HG02970 (cell line): ENCODE data around the gene PTPRN2.
"Not testable (repeated sequence)": the region's sequence is repeated elsewhere in the genome, so short reads cannot be mapped to it uniquely, and the experiment has no call there.

ENCODE experiments used
- ATAC-seq: cut with Tn5 transposase; IDR thresholded peaks from one replicate; pipeline ENCODE4 v1.9.1; 2021; ENCODE audit warnings: mild to moderate bottlenecking, moderate library complexity, moderate number of reproducible peaks; ENCODE audit not compliant: unreplicated experiment, low FRiP score

Gene PTPRN2

DNA sequence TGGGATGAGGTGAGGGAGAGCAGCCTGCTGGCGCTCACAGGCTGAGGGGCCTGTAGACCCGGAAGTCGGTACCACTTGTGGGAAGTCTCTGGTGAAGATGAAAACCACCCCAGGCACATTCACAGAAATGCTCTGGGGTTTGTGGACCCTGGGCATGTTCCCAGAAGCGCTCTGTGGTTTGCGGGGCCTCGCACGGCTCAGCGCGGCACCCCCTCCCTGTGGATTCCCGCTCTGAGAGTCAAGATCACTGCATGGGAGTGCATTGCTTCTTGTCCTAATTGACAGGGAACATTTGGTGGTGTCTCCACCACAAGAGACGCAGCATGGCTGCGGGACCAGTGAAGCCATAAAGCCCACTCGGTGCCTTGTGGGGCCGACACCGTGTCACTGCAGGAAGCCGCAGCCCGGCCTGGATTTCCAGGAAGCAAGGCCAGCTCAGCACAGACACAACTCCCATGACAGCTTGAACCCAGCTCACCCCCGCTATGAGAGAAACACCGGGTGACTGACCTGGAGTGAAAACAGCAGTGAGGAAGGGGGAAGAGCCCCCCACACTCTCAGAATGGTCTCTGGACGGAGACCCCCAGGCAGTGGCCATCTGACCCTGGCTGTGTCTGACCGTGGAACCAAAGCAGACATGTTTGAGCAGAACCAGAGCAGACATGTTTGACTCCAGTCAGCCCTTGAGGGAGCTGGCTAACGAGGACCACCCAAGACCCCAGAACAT, 157.2 kb downstream of the PTPRN2 start:
- no peak for ATAC-seq

DNA sequence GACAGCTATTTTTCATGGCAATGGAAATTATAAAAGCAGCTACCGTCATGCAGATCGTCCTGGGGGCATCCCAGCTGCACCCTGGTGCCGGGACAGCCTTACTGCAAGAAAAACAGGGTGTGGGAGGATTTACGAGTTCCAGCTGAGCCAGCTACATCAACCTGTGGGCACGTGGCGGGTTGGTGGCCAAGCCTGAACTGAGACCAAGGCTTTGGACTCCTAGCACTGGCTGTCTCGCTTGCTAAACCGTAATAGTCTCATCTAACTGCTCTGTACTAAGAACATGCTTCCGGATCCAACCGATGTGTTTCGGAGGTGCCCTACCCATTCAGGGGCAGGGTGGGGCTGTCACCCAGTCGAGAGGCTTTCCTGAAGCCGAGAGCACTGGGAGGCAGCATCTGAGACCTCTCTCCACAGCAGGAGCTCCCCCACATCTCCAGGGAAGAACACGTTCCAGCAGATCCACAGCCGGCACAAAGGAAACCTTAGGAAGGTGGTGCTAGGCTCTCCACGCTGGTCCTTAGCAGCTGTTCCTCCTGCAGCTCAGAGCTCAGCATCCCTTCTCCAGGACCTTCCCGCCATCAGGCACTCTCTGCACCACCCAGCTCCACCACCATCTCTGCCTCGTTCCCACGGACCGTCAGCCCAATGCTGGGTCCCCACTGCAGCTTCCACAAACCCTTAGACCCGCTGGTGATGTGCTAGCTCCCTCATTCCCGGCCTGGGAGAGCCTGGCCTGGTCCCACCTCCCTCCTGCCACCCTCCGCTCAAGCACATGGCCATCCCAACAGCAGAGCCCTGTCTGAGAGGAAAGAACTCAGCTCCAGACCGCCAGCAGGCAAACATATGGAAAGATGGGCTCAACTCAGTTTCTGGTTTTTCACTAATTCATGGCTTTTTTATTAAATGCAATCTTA, 158.5 kb downstream of the PTPRN2 start:
- no peak for ATAC-seq

DNA sequence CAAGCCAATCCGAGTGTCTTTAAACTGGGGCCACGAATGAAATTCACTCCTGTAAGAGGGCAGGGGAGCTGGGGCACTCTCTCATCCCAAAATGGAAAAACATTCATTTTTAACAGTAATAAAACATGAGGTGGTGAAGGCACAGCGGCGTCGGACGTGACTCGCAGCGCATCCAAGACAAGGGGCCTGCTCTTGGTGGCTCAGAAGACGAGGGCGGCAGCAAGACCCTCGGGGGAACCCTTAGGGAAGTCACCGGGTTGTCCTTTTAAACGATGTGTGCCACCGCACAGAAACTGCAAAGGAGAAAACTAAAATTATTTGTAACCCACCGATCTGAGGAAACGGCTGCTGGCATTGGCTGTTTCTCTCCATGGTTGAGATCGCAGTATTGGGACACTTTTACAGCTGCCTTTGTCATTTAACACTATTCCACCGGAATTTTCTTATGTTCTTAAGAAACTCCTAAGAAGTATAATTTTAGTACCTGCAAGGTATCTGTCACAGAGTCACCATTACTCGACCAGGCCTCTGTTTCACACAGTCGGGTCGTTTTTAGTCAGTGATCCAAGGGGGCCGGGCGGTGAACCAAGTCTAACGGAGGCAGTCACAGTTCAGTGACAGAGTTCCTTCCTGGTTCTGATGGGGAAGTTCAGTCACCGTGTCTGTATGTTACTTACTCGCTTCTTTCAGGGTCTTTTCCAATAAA, 159.3 kb downstream of the PTPRN2 start:
- ATAC-seq, result no peak

DNA sequence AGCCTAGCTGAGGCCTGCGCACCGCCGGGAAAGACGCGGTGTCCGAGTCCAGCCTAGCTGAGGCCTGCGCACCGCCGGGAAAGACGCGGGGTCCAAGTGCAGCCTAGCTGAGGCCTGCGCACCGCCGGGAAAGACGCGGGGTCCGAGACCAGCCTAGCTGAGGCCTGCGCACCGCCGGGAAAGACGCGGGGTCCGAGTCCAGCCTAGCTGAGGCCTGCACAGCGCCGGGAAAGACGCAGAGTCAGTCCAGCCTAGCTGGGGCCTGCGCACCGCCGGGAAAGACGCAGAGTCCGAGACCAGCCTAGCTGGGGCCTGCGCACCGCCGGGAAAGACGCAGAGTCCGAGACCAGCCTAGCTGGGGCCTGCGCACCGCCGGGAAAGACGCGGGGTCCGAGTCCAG, 161.9 kb downstream of the PTPRN2 start:
- not testable (repeated sequence) for ATAC-seq

DNA sequence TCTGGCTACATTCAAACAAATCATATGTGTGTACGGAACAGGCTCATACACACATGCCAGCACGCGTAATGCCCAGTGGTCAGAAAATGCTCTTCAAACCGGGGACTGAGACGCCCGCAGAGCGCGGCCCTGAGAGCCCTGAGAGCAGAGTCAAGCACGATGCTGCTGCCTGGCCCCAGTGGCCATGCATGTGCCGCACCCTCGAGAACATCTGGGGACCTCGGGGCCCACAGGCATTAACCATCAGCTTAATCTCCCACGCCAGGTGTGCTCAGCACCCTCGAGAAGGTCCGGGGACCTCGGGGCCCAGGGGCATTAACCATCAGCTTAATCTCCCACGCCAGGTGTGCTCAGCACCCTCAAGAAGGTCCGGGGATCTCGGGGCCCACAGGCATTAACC, 163.1 kb downstream of the PTPRN2 start:
- ATAC-seq, result no peak

DNA sequence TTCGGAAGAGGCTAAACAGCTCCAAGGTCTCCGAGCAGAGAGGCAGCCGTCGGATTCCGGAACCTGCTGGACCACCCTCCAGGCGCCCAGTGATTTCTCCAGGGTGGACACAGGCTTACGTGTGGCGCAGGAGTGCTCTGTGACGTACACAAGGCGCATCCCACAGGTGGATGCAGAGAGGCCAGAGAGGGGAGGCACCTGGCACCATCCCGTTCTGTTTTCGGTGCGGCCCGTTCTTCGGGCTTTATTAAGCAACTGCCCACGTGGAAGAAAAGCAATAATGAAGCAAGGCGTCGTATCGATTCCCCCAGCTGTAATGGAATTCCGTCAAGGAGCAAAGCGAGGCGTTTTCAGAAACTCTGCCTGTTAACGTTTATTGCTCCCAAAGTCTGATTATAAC, 163.6 kb downstream of the PTPRN2 start:
- ATAC-seq, result no peak

DNA sequence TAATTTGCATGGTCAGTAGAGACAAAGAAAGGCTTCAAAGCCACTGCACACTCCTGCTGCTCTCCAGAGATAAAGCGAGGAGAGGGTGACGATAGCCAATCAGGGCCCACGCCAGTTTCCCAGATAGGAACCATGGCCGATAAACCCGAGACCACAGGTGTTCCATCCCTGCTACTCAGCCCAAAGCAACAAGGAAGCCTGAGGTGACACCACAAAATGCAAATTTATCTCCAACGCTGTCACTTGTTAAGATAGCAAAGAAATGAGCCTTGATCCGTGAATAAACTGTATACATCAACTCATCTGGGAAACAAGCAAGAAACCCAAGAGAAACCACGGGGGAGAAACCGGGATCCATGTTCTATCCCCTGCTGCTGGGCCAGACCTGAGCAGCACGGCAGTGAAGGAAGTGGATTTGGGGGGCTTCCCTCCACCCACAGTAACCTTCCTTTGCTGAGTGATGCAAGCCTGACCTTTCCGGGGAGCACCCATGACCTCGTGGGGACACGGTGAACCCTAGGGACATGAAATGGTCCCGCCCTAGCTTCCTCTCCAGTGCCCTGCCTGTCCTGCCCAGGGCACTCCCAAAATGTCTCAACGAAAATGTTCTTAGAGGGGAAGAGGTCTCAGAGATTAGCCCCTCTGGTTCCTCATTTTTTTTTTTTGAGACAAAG, 164.6 kb downstream of the PTPRN2 start:
- ATAC-seq, result no peak

DNA sequence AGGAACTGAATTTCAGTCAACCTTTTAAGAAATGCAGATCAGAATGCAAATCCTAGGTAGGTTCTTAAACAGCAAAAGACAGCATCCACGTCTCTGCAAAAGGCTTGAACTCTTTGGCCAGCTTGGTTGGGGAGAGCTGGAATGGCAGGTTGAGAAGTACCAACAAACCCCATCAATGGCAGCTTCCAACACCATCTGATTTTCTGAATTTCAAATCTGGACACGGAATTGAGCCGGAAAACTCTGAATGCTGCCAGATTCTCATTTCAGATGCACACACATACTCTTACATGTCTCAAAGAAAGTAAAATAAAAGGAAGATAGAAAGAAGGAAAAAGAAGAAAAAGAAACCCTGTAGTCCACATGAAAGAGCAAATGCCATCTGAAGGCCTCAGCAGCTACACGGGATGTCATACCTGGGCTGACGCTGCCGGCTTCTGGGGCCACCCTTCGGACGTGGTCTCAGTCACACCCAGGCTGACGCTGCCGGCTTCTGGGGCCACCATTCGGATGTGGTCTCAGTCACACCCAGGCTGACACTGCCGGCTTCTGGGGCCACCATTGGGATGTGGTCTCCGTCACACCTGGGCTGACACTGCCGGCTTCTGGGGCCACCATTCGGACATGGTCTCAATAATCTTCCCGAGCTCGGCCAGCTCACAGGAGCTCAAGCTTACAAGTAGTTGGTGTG, 165.3 kb downstream of the PTPRN2 start:
- no peak for ATAC-seq

DNA sequence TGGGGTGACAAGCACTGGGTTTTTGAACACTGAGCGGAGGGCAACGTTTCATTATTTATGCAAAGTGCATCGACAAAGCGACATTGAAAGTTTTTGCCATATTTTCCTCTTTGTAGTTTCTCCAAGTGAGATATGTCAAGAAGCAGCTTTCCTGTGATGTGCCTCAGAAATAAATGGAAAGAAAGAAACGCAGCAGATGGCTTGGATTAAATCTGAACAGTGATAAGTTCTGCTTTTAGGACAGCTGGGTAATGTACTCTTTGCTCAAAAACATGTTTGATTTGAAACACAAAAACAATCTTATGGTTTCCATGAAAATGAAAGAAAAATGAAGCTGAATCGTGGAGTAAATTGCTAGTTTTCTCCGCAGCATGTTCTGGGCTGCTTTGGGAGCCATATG, 166.3 kb downstream of the PTPRN2 start:
- ATAC-seq, result no peak

DNA sequence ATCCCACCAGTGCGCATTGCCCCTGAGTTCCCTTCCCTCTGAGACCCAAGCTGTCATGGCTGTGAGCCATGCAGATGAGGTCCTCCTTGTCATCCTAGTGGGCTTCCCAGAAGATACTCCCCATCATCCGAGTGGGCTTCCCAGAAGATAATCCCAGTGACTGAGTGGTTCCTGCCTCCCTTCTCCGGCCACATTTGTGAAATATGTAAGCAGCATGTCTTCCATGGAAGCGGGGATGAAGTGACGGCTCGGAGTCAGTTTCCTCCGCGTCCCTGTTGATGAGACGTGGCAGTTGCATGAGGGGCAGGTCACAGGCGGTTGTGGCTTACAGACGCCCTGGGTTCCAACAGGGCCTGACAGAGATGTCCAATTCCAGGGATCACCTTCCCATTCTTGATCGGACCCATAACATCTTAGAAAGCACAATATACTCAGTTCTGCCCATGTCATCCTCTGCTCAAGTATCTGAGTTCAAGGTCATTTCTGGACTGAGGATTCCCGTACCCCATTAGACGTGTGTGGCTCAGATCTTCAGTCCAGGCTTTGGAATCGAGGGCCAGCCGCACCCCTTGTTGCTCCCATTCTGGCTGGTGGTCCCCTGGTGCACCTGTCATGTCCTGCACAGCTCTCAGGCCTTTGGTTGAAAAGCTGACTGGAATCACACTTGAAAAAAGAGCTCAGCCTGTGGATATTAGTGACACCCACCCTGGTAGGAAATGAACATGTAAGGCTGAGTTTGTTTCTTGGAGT, 166.9 kb downstream of the PTPRN2 start:
- ATAC-seq, result no peak

DNA sequence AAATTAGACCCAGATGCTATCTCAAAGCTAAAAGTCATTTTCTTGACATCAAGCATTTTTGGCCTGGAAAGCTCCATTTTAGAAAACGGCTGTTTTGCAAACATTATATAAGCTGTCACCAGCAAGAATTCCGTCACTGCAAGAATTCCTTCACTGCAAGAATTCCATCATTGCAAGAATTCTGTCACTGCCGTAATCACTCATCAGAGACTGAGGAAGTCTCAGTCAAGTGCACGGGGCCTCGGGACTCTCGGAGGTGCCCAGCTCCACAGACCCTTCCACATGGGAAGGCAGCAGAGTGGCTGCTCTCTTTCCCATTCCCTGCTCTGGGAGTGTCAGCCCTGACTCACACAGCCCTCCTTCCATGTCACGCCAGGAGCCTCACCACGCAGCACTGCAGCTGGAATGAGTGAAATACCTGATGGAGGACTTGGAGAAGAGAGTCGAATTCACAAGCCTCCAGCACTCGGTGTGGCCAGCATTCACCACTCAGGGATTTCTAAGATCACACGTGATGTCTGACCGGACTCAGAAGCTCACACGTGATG, 168.3 kb downstream of the PTPRN2 start:
- ATAC-seq, result no peak

DNA sequence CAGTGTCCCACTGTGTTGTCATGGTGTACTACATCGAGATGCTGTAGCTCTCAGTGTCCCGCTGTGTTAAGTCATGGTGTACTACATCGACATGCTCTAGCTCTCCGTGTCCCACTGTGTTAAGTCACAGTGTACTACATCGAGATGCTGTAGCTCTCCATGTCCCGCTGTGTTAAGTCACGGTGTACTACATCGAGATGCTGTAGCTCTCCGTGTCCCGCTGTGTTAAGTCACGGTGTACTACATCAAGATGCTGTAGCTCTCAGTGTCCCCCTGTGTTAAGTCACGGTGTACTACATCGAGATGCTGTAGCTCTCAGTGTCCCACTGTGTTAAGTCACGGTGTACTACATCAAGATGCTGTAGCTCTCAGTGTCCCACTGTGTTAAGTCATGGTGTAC, 169.2 kb downstream of the PTPRN2 start:
- not testable (repeated sequence) for ATAC-seq

DNA sequence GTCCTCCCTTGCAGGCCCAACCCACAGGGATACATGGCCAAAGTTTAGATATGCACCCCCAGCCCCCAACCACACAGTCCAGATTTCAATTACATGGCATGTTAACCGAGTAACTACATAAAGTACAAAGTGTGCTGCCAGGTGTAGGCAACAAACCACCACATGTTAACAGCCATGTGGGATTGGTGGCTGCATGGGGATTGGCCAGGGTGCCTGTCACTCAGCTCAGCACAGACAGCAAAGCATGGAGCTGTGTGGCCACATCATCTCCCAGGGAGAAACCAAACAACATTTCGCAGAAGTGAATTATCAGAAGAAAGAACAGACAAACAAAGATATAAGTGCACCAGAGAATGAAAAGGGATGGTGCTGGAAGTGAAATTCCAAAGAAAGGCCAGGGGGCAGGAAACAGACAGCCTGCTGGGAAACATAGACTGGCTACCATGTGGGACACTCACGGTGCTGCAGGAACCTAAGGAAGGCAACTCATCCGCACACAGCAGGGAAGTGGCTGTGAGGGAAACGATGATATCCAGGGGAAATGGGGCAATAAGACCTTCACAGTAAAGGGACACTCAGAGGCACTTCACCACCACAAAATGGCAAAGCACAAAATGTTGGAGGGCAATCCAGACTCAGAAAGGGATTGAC, 171.2 kb downstream of the PTPRN2 start:
- ATAC-seq, result no peak

DNA sequence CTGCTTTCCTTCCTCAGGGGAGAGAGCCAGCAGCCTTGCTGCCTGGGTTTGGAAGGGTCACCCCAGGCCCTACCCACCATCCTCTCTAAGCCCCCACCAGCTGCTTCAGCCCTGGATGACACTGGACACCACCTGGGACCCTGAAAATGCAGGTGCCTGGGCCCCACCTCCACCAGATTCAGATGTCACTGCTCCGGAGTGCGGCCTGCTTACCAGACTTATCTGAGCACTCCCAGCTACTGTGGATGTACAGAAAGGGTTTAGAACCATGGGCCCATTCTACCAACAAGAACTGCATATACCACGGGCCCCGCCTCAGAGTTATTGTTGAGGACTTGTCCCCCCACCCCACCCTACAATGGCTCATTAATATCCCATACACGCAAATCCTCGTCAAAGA, 172.3 kb downstream of the PTPRN2 start:
- ATAC-seq, result no peak

DNA sequence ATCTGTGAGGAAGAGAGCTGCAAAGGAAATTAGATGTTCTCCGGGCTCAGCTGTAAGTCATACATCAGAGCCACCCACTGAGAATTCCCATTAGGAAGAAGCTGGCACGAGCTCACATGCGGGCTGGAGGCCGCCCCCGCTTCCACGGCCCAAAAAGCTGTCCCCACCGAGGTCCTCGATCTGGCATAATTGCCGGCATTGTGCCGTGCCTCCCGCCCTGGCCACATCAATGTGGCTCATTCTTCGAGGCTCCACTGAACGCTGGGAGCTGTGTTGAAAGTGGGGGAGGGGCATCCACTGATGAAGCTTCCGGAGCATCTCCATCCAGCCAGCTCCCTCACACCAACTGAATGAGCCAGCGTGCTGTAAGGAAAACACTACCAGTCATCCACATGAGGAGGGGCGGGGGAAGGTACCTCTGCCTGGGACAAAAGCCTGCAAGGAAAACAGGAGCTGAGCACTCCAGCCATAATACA, 173.1 kb downstream of the PTPRN2 start:
- no peak for ATAC-seq

DNA sequence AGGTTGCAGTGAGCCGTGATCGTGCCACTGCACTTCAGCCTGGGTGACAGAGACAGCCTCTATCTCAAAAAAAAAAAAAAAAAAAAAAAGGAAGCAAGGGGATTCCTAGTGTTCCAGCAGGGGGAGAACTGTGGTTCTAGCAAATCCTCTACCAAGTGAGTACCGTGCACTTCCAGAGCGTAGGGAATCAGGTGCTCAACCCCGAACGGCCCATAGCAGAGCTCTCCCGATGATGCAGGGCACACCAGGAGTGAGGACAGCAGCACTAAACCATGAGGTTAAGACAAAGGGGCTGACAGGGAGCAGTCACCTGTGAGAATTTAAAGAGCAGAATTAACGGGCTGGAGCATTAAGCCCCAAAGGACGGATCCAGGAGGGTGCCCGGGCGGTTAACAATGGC, 173.6 kb downstream of the PTPRN2 start:
- ATAC-seq, result no peak

DNA sequence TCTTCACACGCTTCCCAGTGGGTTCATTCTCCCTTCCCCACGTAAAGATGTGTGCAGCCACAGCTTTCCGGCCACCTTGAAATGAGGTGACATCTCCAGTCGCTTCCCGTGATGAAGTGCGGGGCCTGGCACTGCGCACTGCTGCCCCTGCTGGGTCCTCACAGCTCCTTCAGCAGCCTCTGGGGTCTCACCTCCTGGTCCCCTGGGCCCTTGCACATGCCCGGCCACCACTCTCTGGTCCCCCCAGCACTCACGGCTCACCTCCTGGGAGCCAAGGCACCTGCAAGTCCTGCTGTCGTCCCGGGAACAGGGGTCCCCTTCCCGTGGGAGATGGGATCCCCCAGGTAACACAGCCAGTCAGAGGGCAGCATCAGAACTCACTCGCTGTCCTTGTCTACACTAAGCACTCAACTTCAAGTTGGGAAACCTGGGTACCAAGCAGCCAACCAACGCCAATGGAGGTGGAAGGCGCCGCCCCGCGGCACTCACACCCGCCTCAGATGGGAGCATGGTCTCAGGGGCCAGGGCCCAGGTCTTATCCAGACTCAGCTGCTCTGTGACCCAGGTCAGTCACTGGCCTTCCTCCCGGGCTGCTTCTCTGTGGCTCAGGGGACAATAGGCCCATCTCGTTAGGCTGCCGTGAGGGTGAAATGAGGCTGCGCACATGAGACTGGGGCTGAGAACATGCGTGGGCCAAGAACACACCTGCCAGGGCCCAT, 176.2 kb downstream of the PTPRN2 start:
- no peak for ATAC-seq

DNA sequence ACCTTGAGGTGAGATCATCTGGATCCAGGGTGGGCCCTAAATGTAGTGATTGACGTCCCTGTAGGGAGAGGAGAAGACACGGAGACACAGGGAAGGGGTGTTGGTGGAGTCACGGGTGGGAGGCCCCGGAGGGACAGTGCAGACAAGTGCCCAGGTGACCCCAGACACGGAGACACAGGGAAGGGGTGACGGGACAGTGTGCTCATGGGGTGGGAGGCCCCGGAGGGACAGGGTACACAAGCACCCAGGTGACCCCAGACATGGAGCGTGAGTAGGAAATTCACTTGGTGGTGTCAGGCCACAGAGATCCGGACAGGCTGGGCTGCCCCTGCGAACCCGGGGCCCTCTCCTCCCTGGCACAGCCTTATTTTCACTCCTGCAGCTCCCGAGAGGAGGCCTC, 176.9 kb downstream of the PTPRN2 start:
- ATAC-seq, result no peak
